Fibroblast of skin of back (primary cell): ENCODE results near the gene ZBP1.

Source experiments
- DNase-seq: peaks from one replicate; pipeline ENCODE4 v3.0.0-alpha.2; 2013

Gene ZBP1

DNA sequence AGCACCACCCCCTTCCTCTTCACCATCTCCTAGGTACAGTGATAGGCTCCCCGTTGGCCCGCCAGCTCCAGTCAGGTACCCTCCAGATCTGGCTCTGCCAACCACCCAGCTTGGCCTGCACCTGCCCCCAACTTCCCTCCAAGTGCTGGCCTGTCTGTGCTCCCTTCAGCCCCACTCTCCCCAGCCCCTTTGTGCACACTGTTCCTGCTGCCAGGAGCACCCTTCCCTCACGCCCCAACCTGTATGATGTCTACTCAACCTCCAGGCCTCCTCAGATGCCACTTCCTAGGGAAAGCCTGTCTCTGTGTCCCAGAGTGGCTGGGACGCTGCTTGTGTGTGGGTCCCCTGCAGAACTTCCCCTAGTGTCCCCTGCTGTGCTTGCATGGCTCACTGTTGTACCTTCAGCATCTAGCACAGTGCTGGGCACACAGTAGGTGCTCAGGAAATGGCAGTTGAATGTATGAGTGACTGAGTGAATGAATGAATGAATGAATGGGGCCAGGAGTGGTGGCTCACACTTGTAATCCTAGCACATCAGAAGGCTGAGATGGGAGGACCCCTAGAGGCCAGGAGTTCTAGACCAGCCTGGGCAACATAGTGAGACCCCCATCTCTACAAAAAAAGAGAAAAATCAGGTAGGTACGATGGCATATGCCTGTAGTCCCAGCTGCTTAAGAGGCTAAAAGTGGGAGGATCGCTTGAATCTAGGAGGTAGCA lies 3.0 kb downstream of the ZBP1 start:
- no peak for DNase-seq

DNA sequence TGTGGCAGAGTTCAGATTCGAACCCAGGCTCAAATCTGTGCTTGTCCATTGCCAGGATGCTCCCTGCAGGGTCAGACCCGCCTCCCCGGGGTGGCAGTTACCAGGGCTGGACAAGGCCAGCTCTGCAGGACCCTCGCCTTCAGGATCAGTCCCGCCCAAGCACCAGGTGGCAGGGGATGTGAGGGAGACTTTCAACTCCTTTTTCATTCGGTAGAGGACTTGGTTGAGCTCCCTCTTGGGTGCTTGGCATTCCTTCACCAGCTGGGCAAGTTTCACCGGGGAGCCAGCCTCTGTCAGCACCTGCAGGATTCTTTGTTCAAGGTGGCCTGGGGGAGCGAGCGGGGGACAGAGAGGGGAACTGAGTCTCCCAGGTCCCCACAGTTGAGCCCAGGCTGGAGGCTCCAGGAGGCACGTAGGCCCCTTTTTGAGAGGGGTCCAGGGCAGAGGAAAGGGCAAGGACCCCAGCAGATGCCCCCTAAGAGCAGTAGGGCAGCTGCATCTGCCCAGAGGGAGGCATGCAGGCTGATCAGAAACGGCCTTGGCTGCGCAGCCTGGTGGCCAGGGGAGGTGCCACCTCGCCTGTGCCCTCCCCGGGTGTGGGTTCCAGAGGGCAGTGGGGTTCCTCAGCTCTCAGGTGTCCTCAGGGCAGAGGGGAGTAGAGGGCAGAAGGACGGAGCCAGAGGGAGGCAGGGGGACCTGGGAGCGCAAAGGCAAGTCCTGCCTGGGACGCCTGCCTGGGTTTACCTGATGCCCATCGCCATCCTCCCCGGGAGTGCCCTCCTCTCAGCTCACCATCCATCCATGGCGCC lies 3.9 kb downstream of the ZBP1 start:
- DNase-seq: no peak

DNA sequence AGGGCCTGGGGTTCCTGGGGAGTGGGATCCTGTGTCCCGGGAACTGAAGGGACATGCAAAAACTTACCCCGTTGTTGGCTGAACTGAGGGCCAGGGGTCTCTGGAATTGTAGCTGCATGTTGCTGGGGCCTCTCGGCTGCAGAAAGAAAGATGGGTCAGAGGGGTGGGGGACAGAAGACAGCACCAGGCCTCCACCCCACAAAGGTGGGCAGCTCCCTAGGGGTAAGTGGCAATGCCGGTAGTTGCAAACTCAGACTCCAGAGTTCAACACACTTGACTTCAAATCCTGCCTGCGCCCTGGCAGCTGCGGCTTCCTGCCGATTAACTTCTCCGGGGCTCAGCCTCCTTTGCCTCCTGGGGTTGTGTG lies 4.8 kb downstream of the ZBP1 start:
- no peak for DNase-seq

DNA sequence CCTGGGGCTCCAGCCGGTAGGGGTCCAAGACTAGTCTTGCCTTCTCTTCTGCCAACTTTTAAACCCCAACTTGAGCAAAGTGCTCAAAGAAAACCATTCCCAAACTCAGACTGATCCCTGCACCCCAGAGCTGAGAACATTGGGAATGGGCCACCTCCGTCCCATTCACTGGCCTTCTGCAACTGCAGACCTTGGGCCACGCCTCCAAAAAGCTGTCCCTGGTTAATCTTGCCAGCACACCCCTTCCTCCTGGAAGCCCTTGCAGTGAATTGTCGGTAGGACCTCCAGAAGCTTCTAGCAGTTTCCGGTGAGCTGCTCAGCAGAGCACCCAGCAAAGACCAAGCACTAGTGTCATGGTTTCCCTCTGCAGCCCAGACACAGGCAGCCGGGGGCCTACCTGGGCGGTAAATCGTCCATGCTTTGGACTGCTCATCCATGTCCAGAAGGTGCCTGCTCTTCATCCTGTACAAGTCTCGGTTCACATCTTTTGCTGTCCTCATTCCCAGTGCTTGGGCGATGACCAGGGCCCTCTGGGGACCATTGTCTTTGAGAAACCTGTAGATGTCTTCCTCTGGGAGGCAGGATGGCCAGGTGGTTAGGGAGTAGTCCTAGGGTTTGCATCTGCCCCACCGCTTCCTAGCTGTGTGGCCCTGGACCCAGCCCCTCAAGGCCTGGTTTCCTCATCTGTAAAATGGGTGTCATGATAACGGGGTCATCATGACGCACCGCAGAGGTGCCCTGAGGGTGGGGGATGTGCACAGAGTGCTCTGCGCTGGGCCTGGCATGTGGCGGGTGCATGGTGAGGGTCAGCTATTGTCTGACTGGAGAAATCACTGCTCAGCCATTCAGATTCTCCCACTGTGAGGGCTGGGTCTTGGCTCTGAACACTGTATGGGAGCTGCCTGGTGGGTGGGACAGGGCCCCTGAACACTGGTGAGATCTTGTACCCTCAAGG lies 5.5 kb downstream of the ZBP1 start:
- DNase-seq: no peak

DNA sequence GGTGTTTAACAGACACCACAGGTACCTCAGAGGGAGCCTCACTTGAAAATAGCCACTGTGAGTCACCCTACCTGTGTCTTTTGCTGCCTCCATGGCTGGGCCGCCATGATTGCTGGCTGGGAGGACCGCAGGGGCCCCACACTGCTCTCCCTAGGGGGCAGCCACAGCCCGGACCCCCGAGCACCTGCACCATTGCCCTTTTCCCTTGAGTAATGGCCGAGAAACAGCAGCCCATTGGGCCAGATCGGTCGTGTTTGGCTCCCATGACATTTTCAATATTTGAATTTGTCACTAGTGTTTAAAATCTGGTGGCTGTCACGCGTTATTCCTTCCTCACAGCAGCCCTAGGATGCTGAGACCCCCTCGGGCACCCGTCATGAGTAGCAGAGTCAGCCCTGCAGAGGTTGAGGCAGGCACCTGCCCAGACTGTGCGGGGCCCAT lies 6.7 kb downstream of the ZBP1 start:
- no peak for DNase-seq

DNA sequence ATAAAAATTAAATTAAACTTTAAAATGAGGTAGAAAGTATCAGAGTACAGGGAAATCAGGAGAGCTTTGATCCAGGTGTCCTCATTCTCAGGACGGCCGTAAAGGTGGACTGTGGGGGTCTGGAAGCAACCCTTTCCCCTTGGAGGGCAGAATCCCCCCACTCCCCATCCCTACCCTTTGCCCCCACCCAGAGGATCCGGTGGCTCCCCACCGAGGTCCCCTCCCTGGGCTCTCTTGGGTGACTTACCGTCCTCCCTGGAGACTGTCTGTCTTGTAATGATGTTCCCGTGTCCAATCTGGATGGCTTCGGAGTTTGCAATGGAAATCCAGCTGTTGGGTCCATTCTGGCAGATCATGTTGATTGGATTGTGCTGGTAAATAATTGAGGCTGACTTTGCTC lies 7.3 kb downstream of the ZBP1 start:
- DNase-seq: no peak

DNA sequence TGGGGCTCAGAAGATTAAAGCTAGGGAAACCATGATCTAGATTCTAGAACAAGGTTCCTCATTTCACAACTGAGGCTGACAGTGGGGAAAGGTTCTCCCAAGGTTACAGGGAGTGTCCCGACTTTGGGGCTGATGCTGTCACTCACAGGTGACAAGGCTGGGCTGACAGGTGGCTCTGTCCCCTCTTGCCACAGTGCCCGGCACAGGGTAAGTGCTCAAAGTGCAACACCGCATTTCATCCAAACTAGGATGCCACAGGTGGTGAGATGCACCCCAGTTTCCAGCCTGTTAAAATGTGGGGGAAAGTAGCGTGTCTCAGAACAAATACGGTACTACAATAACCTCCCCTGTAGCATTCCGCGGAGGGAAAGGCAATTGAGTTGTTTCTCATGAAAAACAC lies 7.8 kb downstream of the ZBP1 start:
- no peak for DNase-seq

DNA sequence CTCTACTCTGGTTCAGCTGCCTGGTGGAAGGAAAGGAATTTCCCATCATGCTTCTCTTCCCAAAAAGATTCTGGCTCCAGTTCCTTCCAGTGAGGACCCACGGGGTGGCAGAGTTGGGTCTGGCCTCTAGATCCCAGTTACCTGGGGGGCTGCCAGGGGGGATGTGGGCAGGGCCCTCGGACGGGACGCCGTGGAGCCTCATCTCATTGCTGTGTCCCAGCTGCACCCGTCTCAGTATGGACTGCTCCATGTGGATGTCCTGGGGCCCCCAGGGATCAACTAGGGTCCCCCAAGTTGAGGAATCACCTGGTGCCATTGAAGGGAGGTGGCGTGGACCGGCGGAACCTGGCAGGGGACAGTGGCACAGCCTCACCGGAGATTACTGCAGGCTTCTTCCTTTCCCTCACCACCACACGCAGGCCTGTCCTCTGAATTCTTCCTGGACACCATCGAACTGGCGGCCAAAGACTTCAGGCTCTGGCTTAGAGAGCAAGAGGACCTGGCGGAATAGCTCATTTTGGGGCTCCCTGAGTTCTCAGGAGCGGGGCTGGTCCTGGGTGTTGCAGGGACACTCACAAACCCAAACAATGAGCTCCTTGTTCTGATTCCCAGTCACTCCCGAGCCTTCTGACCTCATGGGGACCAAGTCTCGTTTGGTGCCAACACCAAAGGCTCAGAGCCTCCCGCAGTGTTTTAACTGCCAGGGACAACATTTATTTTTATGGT lies 8.5 kb downstream of the ZBP1 start:
- DNase-seq: no peak

DNA sequence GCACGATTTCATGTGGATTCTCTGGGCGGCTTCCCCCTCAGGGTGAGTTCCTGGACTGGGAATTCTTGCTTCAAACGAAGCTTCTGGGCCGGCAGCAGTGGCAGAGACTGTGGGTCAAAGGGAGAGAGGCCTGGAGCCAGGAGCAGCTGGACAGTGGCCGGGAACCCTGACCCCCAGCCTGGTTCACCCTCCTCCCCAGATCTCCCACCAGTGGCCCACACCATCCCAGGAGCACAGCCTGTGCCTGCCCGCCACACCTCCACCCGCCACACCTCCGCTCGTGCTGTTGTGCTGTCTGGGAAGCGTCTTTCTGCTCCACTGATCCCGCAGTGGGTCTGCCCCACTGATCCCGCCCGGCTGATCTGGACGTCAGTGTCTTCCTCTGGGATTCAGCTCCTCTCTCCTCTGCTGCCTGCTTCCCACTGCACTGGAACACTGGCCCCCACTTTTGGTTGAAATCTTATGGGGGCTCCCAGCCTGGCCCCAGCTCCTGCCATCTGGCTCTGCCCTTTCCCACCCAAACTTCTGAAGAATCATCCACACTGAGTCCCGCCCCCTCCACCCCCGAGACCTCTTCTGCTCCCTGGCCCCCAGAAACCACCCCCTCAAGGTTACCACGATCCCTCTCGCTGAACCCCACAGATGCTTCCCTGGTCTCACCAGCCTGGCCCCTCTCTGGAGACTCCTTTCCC lies 9.8 kb downstream of the ZBP1 start:
- DNase-seq: no peak

DNA sequence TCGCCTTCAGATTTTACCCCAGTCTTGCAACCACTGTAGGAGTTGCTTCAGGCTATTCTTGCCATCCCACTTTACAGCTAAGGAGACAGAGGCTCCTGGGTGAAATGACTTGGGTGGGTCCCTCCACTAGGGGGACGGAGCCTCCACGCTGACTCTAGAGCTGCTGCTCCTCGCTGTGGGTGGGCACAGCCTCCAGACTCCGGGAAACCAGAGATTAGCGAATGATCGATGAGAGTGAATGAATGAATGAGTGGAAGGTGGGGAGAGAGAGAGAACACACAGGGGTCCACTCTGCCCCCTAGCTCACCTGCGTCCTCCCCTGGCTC lies 10.4 kb downstream of the ZBP1 start:
- DNase-seq: no peak

DNA sequence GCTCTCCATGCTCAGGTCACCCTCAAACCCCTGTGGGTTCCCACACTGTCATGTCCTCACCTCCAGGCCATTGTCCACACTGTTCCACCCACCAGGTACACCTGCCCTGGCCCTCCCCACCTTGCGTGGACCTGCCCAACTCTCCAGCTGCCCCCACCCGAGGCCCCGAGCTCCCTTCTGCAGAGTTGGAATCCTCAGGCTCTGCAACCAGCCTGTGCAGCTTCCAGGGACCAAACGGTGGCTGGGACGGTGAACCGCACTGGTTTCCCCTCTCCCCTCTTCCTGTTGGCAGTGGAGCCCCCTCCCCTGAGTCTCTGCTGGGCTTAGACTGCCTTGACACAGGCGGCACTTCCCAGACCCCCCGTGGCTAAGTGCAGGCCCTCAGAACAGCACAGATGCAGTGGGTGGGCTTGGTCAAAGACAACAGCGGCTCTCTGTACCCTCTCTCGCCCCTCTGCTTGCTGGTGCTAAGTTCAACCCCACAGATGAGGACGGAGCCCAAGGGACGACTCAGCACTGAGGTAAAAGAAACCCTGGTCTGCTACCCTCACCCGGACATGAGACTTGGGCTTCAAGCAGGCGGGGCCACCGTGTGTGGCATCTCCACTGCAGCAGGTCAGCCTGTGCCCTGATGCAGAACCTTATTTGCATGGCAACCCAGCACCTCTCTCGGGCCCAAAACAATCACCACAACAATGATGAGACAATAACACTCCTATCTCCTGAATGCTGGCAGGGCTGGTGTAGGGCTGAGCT lies 11.0 kb downstream of the ZBP1 start:
- DNase-seq: no peak

DNA sequence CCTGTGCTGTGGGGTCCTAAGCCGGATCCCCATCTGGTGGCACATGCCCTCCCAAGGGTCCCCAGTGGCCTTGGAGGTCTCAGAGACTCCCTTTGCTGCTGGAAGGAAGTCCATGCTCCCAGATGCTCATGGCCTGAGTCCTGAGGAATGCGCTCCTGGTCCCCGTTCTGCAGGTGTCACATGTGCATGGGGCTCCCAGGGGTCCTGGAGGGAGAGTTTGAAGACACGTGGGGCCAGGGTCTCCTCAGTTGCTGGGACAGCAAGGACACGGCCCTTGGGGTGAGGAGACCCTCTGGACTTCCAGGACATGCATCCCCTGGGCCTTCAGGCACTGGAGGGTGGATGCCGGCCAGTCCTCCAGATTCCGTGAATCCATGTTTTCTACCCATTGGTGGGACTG lies 11.7 kb downstream of the ZBP1 start:
- DNase-seq: no peak

DNA sequence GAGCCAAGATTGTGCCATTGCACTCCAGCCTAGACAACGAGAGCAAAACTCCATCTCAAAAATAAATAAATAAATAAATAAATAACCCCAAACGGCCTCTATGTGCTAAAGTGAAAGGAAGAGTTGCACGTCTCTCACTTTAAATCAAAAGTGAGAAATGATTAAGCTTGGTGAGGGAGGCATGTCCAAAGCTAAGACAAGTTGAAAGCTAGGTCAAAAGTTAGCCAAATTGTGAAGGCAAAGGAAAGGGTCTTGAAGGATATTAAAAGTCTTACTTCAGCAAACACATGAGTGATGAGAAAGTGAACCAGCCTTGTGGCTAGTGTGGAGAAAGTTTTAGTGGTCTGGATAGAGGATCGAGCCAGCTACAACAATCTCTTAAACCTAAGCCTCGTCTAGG lies 14.3 kb downstream of the ZBP1 start:
- no peak for DNase-seq

DNA sequence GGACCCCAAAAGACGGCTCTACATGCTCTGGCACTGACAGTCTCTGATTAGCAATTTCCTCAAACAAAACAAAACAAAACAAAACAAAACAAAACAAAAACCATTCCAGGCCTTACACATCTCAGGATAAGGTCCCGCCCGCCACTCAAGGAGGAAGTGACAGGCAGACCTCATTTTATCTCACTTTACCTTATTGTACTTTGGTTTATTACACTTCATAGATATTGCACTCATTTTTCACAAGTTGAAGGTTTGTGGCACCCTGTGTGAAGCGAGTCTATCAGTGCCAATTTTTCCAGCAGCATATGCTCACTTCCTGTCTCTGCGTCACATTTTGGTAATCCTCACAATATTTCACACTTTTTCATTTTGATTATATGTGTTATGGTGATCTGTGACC lies 15.2 kb downstream of the ZBP1 start:
- DNase-seq: no peak

DNA sequence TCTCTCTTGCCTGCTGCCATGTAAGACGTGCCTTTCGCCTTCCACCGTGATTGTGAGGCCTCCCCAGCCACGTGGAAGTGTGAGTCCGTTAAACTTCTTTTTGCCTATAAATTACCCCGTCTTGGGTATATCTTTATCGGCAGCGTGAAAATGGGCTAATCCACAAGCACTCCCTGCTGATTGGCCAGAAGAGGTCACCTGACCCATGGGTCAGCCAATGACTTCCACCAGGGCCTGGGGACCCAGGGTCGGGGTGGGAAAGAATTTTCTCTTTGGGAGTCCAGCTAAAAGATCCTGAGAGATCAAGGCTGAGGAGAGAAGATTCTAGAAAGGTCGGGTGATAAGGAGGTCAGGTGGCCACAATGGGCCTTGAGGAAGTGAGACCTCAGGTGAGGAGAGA lies 17.1 kb downstream of the ZBP1 start:
- DNase-seq: no peak

DNA sequence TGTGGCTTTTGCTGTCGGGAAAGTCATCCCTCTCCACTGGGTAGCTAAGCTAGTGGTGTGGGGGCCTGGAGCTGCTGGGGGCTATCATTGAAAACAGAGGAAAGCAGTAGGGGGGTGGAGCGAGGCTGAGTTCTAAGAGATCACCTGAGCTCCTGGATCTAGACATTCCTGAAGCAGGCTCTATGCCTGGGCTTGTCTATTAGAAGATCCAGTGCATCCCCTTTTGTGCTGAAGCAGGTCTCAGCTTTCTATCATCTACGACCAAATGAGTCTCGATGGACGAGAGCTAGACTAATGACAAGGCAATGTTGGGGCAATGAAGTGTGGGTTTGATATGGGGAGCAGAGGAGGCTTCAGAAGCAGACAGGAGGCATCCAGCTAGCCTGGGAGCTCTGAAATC lies 18.5 kb downstream of the ZBP1 start:
- no peak for DNase-seq

DNA sequence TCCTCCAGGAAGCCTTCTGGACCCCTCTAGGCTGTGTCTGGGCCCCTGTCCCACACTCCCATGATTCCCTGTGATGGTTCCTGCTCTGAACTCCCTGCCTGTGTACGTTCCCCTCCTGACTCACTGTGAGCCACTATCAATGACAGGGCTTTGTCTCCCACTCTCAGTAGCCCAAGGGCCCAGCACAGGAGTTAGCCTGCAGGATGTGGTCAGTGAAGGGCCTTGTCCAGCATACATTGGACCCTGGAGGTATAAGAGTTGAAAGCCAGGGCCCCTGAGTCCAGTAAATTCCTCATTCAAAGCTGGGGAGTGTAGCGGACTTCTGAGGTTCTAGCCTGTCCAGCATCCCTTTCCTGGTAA lies 19.0 kb downstream of the ZBP1 start:
- DNase-seq: no peak

DNA sequence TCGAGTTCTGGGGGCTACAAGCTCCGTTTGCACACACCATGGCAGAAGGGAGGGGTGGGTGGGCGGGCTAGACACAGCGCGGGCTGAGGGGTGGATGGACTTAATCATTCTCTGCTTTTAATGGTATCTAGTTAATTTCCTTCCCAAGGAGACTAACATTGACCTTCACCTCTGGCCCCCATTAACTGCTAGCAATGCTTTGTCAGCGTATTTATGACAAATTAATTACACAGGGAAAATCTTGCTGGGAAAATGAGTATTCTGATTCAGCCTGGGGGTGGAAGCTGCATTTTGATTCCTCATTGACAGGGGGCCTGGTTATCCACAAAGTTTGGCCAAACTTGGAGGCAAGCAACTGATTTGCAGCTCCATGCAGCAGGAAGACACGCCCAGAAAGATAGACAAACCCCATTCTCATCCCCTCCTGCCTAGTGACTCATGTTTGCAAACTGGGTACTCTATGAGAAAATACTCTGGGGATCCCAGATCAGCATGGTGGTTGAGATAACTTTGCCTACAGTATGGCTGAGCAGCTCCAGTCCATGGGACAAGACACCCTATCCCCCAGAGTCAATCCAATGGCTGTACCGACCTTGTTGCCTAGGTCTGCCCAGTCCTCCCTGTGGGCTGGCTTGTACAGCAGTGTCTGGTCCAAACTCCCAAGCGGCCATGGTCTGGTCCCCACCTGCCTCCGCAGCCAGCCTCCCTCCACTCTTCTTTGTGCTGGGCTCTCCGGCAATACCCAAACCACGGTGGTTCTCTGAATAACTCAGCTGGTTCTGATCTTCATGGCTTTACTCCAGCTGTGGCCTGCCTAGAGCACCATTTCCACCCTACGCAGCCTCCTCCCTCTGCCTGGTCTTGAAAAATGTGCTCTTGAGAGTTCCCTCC lies 19.7 kb downstream of the ZBP1 start:
- peak; percentile 51 for DNase-seq

DNA sequence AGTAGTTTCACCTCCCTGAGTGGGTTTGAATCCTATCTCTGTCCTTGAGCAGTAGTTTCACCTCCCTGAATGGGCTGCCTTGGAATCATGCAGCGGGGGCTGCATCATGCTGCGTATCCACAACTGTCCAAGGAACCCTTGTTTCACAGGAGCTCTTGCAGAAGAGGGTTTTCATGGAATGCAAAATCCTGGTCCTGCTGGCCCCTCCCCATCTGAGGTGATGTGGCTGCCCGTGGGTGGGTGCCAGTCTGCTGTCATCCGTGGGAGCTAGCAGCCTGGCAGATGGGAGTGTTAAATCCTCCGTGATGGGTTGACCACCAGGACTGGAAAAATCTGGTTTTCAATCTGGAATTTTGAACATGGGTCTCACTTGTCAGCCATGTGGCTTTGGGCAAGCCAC lies 21.7 kb downstream of the ZBP1 start:
- no peak for DNase-seq

DNA sequence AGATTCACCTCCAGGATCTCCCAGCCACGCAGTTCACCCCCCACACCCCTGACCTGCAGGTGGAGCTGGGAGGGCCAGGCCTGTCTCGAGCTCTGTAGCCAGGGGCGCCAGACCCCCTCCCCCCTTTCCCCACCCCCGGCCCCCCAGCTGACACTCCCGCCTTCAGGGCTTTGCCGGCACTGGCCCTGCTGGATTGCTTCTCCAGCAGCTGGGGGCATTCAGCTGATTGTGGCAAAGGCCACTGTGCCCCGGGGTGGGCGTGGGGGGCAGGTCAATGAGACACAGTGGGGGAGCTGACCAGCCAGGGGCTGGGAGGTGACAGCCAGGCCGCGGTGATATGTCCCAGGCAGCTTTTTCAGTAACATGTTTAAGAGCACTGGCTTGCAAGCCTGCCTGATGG lies 22.2 kb downstream of the ZBP1 start:
- no peak for DNase-seq
